GM19351 (cell line): ENCODE data around the gene GABRD.

Source experiments
- ATAC-seq: cut with Tn5 transposase; IDR thresholded peaks from one replicate; pipeline ENCODE4 v1.9.1; 2021; ENCODE audit warnings: mild to moderate bottlenecking, moderate library complexity; ENCODE audit not compliant: unreplicated experiment

Gene GABRD

GRCh38 chr1:2072109-2072806 lies 53.1 kb downstream of the GABRD start:
- ATAC-seq = no peak

- no peak for ATAC-seq
Observed at GRCh38 chr1:2072891-2073290, 53.7 kb downstream of the GABRD start.

GRCh38 chr1:2073382-2074230 lies 54.5 kb downstream of the GABRD start:
- no peak for ATAC-seq

GRCh38 chr1:2074396-2074795 lies 55.3 kb downstream of the GABRD start:
- ATAC-seq = no peak

- no peak for ATAC-seq
Observed at GRCh38 chr1:2074944-2075740, 56.0 kb downstream of the GABRD start.

- no peak for ATAC-seq
Observed at GRCh38 chr1:2076826-2077225, 57.7 kb downstream of the GABRD start.

GRCh38 chr1:2078170-2078569 lies 59.0 kb downstream of the GABRD start:
- no peak for ATAC-seq

GRCh38 chr1:2079396-2080085 lies 60.4 kb downstream of the GABRD start:
- no peak for ATAC-seq

- no peak for ATAC-seq
Observed at GRCh38 chr1:2080140-2080539, 61.0 kb downstream of the GABRD start.
